Amygdala (tissue), 56 donors: ENCODE data around the gene HSD17B1.
"Not testable (repeated sequence)": the region's sequence is repeated elsewhere in the genome, so short reads cannot be mapped to it uniquely, and the experiment has no call there.

ENCODE experiments used
- DNase-seq, 56 donors: peaks; one replicate each; lab custom pipeline; 2025; lab: John Stamatoyannopoulos, UW

Gene HSD17B1

GRCh38 chr17:42552736-42553135, at the start of gene HSD17B1:
HSD17B1 (plus strand) TSS chr17:42552923; CDS start chr17:42552934, 11 bp downstream.
- not testable (repeated sequence) for DNase-seq

- no peak for DNase-seq
Measured at GRCh38 chr17:42502926-42503325, 49.8 kb upstream of the HSD17B1 start.

GRCh38 chr17:42507671-42508070, 45.1 kb upstream of the HSD17B1 start:
- DNase-seq, result no peak

GRCh38 chr17:42508426-42509165, 44.1 kb upstream of the HSD17B1 start:
- DNase-seq, result no peak

- DNase-seq, result no peak
Measured at GRCh38 chr17:42509409-42509808, 43.3 kb upstream of the HSD17B1 start.

- DNase-seq, result no peak
Measured at GRCh38 chr17:42509841-42510240, 42.9 kb upstream of the HSD17B1 start.

- no peak for DNase-seq
Measured at GRCh38 chr17:42512246-42512645, 40.5 kb upstream of the HSD17B1 start.

- DNase-seq, result no peak
Measured at GRCh38 chr17:42512733-42513251, 39.9 kb upstream of the HSD17B1 start.

- DNase-seq, result no peak
Measured at GRCh38 chr17:42513686-42514085, 39.0 kb upstream of the HSD17B1 start.

GRCh38 chr17:42514279-42514678, 38.4 kb upstream of the HSD17B1 start:
- no peak for DNase-seq

- DNase-seq, result no peak
Measured at GRCh38 chr17:42514867-42515266, 37.9 kb upstream of the HSD17B1 start.

GRCh38 chr17:42517516-42517915, 35.2 kb upstream of the HSD17B1 start:
- peak in 45 of 56 donors; percentile 14 to 83 (median 46) for DNase-seq

GRCh38 chr17:42518046-42518754, 34.5 kb upstream of the HSD17B1 start:
- peak in 16 of 56 donors; percentile 9 to 46 (median 22) for DNase-seq

GRCh38 chr17:42518755-42519545, 33.8 kb upstream of the HSD17B1 start:
- DNase-seq, result peak in 2 of 56 donors; percentile 26 to 44

GRCh38 chr17:42519546-42520491, 32.9 kb upstream of the HSD17B1 start:
- peak in 45 of 56 donors; percentile 27 to 83 (median 62) for DNase-seq

- no peak for DNase-seq
Measured at GRCh38 chr17:42520540-42520951, 32.2 kb upstream of the HSD17B1 start.

- no peak for DNase-seq
Measured at GRCh38 chr17:42521036-42521435, 31.7 kb upstream of the HSD17B1 start.

- DNase-seq, result peak in 1 of 56 donors; percentile 7
Measured at GRCh38 chr17:42521666-42522262, 31.0 kb upstream of the HSD17B1 start.

GRCh38 chr17:42522263-42522790, 30.4 kb upstream of the HSD17B1 start:
- no peak for DNase-seq
